Endothelial cell of umbilical vein (primary cell): ENCODE measurements around the gene PSAP. TPM values are rescaled to one million over a fixed set of nuclear protein-coding genes. Genes with fewer than 3 reads are reported as not detected.

Source experiments
- BruUV-seq: library from RNA; stranded (reverse); fragments of 400-500 nt; replicated peaks from 2 replicates; lab custom pipeline; 2021; lab: Mats Ljungman, UMichigan
- CTCF ChIA-PET: fragments of 300-600, 350-600 bp; sonication (Branson Sonifier 250); formaldehyde crosslinking; loops from one replicate; lab custom pipeline; 2021; ENCODE audit warnings: antibody characterized with exemption, inconsistent platforms; lab: Charles Lee
- POLR2A ChIA-PET: fragments of 300-600, 350-600 bp; sonication (Branson Sonifier 250); formaldehyde crosslinking; loops from one replicate; lab custom pipeline; 2021; ENCODE audit warnings: antibody characterized with exemption, inconsistent platforms; lab: Charles Lee
- DNase-seq: peaks from one replicate; pipeline ENCODE4 v3.0.0-alpha.2; 2011; ENCODE audit warnings: low read depth, low spot score
- FAIRE-seq: peaks from 2 replicates; lab custom pipeline; 2011; peaks lifted over from hg19 to GRCh38; lab: Jason Lieb, UNC
- H2AFZ ChIP-seq: 2 replicates; pipeline ENCODE4 v1.6.0; 2012; ENCODE audit warnings: low read depth, low read length, control low read depth, inconsistent platforms
- H3K27ac ChIP-seq: 2 replicates; pipeline ENCODE4 v1.5.1; 2011; ENCODE audit warnings: low read depth, mild to moderate bottlenecking, control low read depth, low read length, moderate library complexity; ENCODE audit not compliant: insufficient read depth
- H3K27me3 ChIP-seq, 2 experiments: 2 replicates each; pipeline versions ENCODE4 v1.6.0 to v1.6.1; 2011; ENCODE audit warnings: low read length in 2 of 2, mixed read lengths in 1 of 2; ENCODE audit not compliant: control insufficient read depth in 2 of 2, insufficient read depth in 2 of 2
- H3K36me3 ChIP-seq, 2 experiments: 2 replicates in 1 of 2; 3 replicates in 1 of 2; pipeline ENCODE4 v1.5.1; 2011; ENCODE audit warnings: low read length in 2 of 2, mild to moderate bottlenecking in 1 of 2, moderate library complexity in 1 of 2; ENCODE audit not compliant: control insufficient read depth in 2 of 2, insufficient read depth in 2 of 2; ENCODE audit errors: extremely low read depth in 1 of 2
- H3K4me1 ChIP-seq: 3 replicates; pipeline ENCODE4 v1.5.1; 2011; ENCODE audit warnings: mild to moderate bottlenecking, low read length; ENCODE audit not compliant: control insufficient read depth, insufficient read depth; ENCODE audit errors: extremely low read depth
- H3K4me2 ChIP-seq: 2 replicates; pipeline ENCODE4 v1.6.1; 2011; ENCODE audit warnings: low read length, control low read depth, mixed read lengths; ENCODE audit not compliant: insufficient read depth
- H3K4me3 ChIP-seq, 3 experiments: fragments of 200-600 bp in 1 of 3; sonication (generic), shearing (Covaris generic) in 1 of 3; replicated peaks in 1 of 3; 2 replicates each; pipeline ENCODE4 v1.5.1; 2011 to 2016; ENCODE audit warnings: control low read depth in 3 of 3, low read length in 3 of 3, mild to moderate bottlenecking in 2 of 3, inconsistent platforms in 1 of 3, low read depth in 1 of 3, moderate library complexity in 1 of 3; ENCODE audit not compliant: insufficient read depth in 1 of 3
- H3K79me2 ChIP-seq: 2 replicates; pipeline ENCODE4 v1.6.0; 2012; ENCODE audit warnings: low read length, inconsistent platforms; ENCODE audit not compliant: control insufficient read depth, insufficient read depth
- H3K9ac ChIP-seq: replicated peaks from 2 replicates; pipeline ENCODE3; 2011; ENCODE audit warnings: low read length, control low read depth; ENCODE audit not compliant: insufficient read depth; ENCODE audit errors: extremely low read depth
- H3K9me1 ChIP-seq: replicated peaks from 3 replicates; pipeline ENCODE4 v1.6.0; 2011; ENCODE audit warnings: mild to moderate bottlenecking, low read length; ENCODE audit not compliant: control insufficient read depth, insufficient read depth; ENCODE audit errors: extremely low read depth
- H3K9me3 ChIP-seq: replicated peaks from 2 replicates; pipeline ENCODE4 v1.5.1; 2012; ENCODE audit warnings: low read length, inconsistent platforms; ENCODE audit not compliant: control insufficient read depth, insufficient read depth
- H4K20me1 ChIP-seq: replicated peaks from 2 replicates; pipeline ENCODE3; 2011; ENCODE audit warnings: mild to moderate bottlenecking, low read length; ENCODE audit not compliant: control insufficient read depth, insufficient read depth; ENCODE audit errors: extremely low read depth
- EZH2 ChIP-seq: IDR thresholded peaks from 2 replicates; pipeline ENCODE4 v1.6.1; 2012; ENCODE audit warnings: borderline replicate concordance, low read depth, mild to moderate bottlenecking, moderate library complexity, low read length, inconsistent platforms; ENCODE audit not compliant: severe bottlenecking
- FOS ChIP-seq: IDR thresholded peaks from 2 replicates; pipeline ENCODE4 v1.6.1; 2011; ENCODE audit warnings: mild to moderate bottlenecking, low read length, moderate library complexity, borderline replicate concordance; ENCODE audit not compliant: insufficient read depth
- GATA2 ChIP-seq: IDR thresholded peaks from 2 replicates; pipeline ENCODE4 v1.7.0; 2011; ENCODE audit warnings: low read depth, mild to moderate bottlenecking, moderate library complexity, mixed read lengths, low read length; ENCODE audit not compliant: insufficient read length, insufficient read depth
- JUN ChIP-seq: IDR thresholded peaks from 2 replicates; pipeline ENCODE4 v1.6.1; 2011; ENCODE audit warnings: borderline replicate concordance, low read depth; ENCODE audit not compliant: insufficient read length, insufficient read depth
- MYC ChIP-seq: IDR thresholded peaks from one replicate; pipeline ENCODE4 v1.6.1; 2011; ENCODE audit warnings: mild to moderate bottlenecking, low read depth, low read length
- POLR2A ChIP-seq: IDR thresholded peaks from 2 replicates; pipeline ENCODE4 v1.6.1; 2012; ENCODE audit warnings: low read depth, mild to moderate bottlenecking, control low read depth, low read length
- POLR2AphosphoS5 ChIP-seq: IDR thresholded peaks from 2 replicates; pipeline ENCODE4 v1.6.1; 2012; ENCODE audit warnings: low read depth, mild to moderate bottlenecking, control low read depth, low read length, moderate library complexity; ENCODE audit not compliant: insufficient read depth
- dilution Hi-C: fragments of 300-500 bp; cut with MboI; formaldehyde crosslinking; loops from one replicate; pipeline ENCODE4 v1.15.0; 2019; ENCODE audit warnings: low sequenced_read_pairs; ENCODE audit not compliant: extremely low pct_ligation_motif_present
- intact Hi-C: fragments of 100-400 bp; cut with micrococcal nuclease; formaldehyde crosslinking; loops from one replicate; pipeline ENCODE4 v1.10.0; 2022
- polyA plus RNA-seq, 4 experiments: library from polyadenylated mRNA; depleted of rRNA in 3 of 4; stranded (reverse) in 3 of 4; unstranded in 1 of 4; fragments of >200 nt; gene quantifications; 2 replicates each; pipeline versions ENCODE4 v1.2.1 to v1.2.3, GENCODE V29; 2011 to 2012; ENCODE audit warnings: missing spikeins in 1 of 4
- total RNA-seq: library from RNA; stranded (reverse); gene quantifications from 2 replicates; pipeline ENCODE4 v1.2.3, GENCODE V29; 2021
- TF ChIP-seq, protein P1 (sequence below), 2 donors: IDR thresholded peaks; 1 replicate in 1 of 2; 2 replicates in 1 of 2; pipeline ENCODE4 v1.5.1; 2011; ENCODE audit warnings: low read length in 2 of 2, mild to moderate bottlenecking in 2 of 2, moderate library complexity in 2 of 2, control low read depth in 1 of 2, inconsistent platforms in 1 of 2, low read depth in 1 of 2; ENCODE audit not compliant: insufficient read depth in 1 of 2; ENCODE audit errors: extremely low read depth in 1 of 2
- TF ChIP-seq, protein P2 (sequence below): IDR thresholded peaks from 2 replicates; pipeline ENCODE4 v1.6.1; 2011; ENCODE audit not compliant: insufficient read depth, insufficient read length

PSAP gene
- total and polyA plus RNA-seq, 2 donors (not counting 3 experiments of a cell fraction or from before 2014, with no cell fraction given): 644 to 1,476 TPM

DNA sequence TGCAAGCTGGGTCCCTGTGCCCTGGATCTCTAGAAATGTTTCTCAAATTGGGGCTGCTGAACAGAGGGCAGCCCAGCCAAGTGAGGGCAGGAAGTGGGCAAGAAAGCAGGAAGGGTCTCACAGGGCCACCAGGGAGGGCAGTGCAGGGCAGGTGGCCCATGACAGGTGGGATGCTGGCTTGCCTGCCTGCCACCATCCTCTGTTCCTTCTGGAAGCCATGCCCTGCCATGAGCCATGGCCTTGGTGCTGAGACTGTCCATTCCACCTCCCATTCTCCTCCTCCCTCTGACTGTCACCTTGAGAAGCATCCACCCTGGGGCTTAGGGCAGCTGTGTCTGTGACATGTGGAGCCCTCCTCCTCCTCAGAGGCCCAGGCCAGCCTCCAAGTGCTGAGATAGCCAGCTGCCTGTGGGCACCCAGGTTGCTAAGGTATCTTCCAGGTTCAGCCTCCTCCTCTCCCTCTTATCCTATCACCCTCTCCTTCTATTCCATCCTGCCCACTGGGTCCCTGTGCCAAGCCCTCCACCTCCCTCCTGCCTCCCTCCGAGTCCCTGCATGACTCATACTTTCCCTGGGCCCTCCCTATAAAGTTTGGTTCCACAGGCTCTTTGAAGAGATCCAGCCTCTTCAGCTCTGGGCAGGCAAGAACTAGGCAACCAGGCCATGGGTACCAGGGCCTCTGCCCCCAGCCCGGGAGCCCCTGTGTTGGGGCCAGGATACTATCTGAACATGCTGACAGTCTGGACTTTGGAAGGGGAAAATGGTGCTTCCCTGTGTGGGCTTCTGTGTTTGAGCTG, 79.0 kb downstream of the PSAP start:
- DNase-seq (peak; percentile 32), FAIRE-seq (no peak)
- TF ChIP-seq EZH2: no peak
- TF ChIP-seq FOS: peak; percentile 35
- H3K79me2 ChIP-seq: no peaks in the 10 kb centered on the region
- no peak overlapping the region for H3K9ac ChIP-seq
- H3K4me3 ChIP-seq: no peak overlapping the region
- ChIA-PET POLR2A (no interaction called here), CTCF (interaction anchor here (1.0 to 3.8 kb wide), 8 partner anchors 23 to 124 kb away, joined by 5 to 19 read pairs (median 10); no protein-coding TSS in a partner anchor)
- no peaks in the 10 kb centered on the region for H3K9me3 ChIP-seq
- H3K9me1 ChIP-seq: no peaks in the 10 kb centered on the region
- no peak overlapping the region for H2AFZ ChIP-seq
- BruUV-seq: no TSS peak
- H4K20me1 ChIP-seq: no peaks in the 10 kb centered on the region
- H3K36me3 ChIP-seq: no peaks in the 10 kb centered on the region
- H3K27ac ChIP-seq: no peak overlapping the region
- no peak overlapping the region for H3K4me2 ChIP-seq
- dilution Hi-C loops (no loop called here), intact Hi-C loops (loop anchor here (2.0 kb wide), 2 partner anchors 45 to 77 kb away; no protein-coding TSS in a partner anchor)
- no peaks in the 10 kb centered on the region for H3K27me3 ChIP-seq
- H3K4me1 ChIP-seq: peaks cover 36% of the 10 kb centered on the region

DNA sequence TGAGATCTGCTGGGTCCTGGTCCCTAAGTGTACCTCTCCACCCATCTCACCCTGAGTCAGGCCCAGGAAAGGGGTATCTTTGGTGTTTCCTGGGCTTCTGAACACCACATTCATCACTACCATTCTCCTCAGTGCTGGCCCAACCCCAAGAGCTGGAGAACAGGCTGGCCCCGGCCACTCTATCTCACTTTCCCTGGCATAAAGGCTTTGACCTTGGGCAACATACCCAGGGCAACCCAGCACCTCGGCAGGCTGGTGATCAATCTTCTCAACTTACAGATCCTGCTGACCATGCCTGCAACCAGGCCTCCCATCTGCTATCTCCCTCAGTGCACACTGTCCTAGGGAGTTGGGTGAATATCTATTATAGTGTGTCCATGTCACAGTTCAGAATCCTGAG, 79.8 kb downstream of the PSAP start:
- FAIRE-seq (no peak), DNase-seq (no peak)
- H3K9ac ChIP-seq: no peak overlapping the region
- TF ChIP-seq, protein P1, sequence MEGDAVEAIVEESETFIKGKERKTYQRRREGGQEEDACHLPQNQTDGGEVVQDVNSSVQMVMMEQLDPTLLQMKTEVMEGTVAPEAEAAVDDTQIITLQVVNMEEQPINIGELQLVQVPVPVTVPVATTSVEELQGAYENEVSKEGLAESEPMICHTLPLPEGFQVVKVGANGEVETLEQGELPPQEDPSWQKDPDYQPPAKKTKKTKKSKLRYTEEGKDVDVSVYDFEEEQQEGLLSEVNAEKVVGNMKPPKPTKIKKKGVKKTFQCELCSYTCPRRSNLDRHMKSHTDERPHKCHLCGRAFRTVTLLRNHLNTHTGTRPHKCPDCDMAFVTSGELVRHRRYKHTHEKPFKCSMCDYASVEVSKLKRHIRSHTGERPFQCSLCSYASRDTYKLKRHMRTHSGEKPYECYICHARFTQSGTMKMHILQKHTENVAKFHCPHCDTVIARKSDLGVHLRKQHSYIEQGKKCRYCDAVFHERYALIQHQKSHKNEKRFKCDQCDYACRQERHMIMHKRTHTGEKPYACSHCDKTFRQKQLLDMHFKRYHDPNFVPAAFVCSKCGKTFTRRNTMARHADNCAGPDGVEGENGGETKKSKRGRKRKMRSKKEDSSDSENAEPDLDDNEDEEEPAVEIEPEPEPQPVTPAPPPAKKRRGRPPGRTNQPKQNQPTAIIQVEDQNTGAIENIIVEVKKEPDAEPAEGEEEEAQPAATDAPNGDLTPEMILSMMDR (IDR thresholded peaks at IDR 0.05; ENCODE audit: extremely low read depth in 1 of 2, insufficient read depth in 1 of 2, low read depth in 1 of 2, low read length in 2 of 2): no peak
- TF ChIP-seq MYC (no peak), FOS (no peak), POLR2AphosphoS5 (no peak), JUN (no peak), GATA2 (no peak), EZH2 (no peak), POLR2A (no peak)
- TF ChIP-seq, protein P2, sequence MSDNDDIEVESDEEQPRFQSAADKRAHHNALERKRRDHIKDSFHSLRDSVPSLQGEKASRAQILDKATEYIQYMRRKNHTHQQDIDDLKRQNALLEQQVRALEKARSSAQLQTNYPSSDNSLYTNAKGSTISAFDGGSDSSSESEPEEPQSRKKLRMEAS: no peak
- no TSS peak for BruUV-seq
- ChIA-PET CTCF (interaction anchor here (2.9 kb wide), 1 partner anchor 63 kb away, joined by 19 read pairs; no protein-coding TSS in a partner anchor), POLR2A (no interaction called here)
- dilution Hi-C loops (no loop called here), intact Hi-C loops (no loop called here)
- no peaks in the 10 kb centered on the region for H3K9me1 ChIP-seq
- H3K27me3 ChIP-seq: no peaks in the 10 kb centered on the region
- no peak overlapping the region for H3K4me3 ChIP-seq
- H3K9me3 ChIP-seq: no peaks in the 10 kb centered on the region
- H3K36me3 ChIP-seq: no peaks in the 10 kb centered on the region
- no peak overlapping the region for H3K27ac ChIP-seq
- no peak overlapping the region for H3K4me2 ChIP-seq
- no peak overlapping the region for H2AFZ ChIP-seq
- H3K79me2 ChIP-seq: no peaks in the 10 kb centered on the region
- H4K20me1 ChIP-seq: no peaks in the 10 kb centered on the region
- peaks cover 44% of the 10 kb centered on the region for H3K4me1 ChIP-seq
